K562 (cell line): ENCODE data around the gene NR3C2. TPM values are rescaled to one million over a fixed set of nuclear protein-coding genes. Genes with fewer than 3 reads are reported as not detected.

ENCODE experiments used
- ATAC-seq: fragments of 200-7000 bp; cut with Tn5 transposase; 3 replicates; pipeline ENCODE4 v1.9.1; 2020; ENCODE audit warnings: moderate library complexity
- BruUV-seq: library from RNA; stranded (reverse); fragments of 400-500 nt; replicated peaks from 2 replicates; lab custom pipeline; 2021; lab: Mats Ljungman, UMichigan
- CTCF ChIA-PET: fragments of 300-600 bp; formaldehyde crosslinking; extraction: SDS; loops from one replicate; lab custom pipeline; 2021; ENCODE audit warnings: low intra/inter-chr PET ratio; lab: Yijun Ruan, JAX
- POLR2A ChIA-PET: fragments of 300-600, 350-650 bp; sonication (Branson Sonifier 250); formaldehyde crosslinking; extraction: SDS; loops from one replicate; lab custom pipeline; 2021; ENCODE audit warnings: antibody characterized with exemption, inconsistent platforms; lab: Yijun Ruan, JAX
- DNase-seq, 4 experiments: peaks; one replicate each; pipeline versions ENCODE4 v3.0.0 to v3.0.0-alpha.2; 2011 to 2018; ENCODE audit warnings: low spot score in 3 of 4, mixed read lengths in 3 of 4; ENCODE audit errors: extremely low read depth in 1 of 4
- FAIRE-seq: peaks from 2 replicates; lab custom pipeline; 2011; peaks lifted over from hg19 to GRCh38; lab: Jason Lieb, UNC
- H2AFZ ChIP-seq: 2 replicates; pipeline ENCODE4 v1.6.0; 2011; ENCODE audit warnings: low read depth, low read length, control low read depth, inconsistent platforms
- H3K27ac ChIP-seq: fragments of 200-600 bp; 3 replicates; pipeline ENCODE4 v1.8.0; 2011; ENCODE audit warnings: low read depth, mild to moderate bottlenecking, control low read depth, inconsistent platforms, low read length, moderate library complexity, mixed read lengths; ENCODE audit errors: extremely low read depth
- H3K27me3 ChIP-seq, 2 experiments: fragments of 300-600 bp in 1 of 2; 2 replicates in 1 of 2; 3 replicates in 1 of 2; pipeline versions ENCODE4 v1.6.0 to v1.8.0; 2011; ENCODE audit warnings: inconsistent platforms in 2 of 2, low read length in 2 of 2, mild to moderate bottlenecking in 1 of 2, mixed read lengths in 1 of 2, moderate library complexity in 1 of 2; ENCODE audit not compliant: control insufficient read depth in 2 of 2, insufficient read depth in 2 of 2
- H3K36me3 ChIP-seq: fragments of 300-600 bp; 3 replicates; pipeline ENCODE4 v1.8.0; 2011; ENCODE audit warnings: mild to moderate bottlenecking, low read length, inconsistent platforms; ENCODE audit not compliant: control insufficient read depth, insufficient read depth
- H3K4me1 ChIP-seq, 2 experiments: fragments of 200-600 bp in 1 of 2; replicated peaks in 1 of 2; 2 replicates in 1 of 2; 3 replicates in 1 of 2; pipeline versions ENCODE4 v1.5.1 to v1.8.0; 2011; ENCODE audit warnings: inconsistent platforms in 2 of 2, low read length in 2 of 2, mild to moderate bottlenecking in 1 of 2, mixed read lengths in 1 of 2, moderate library complexity in 1 of 2; ENCODE audit not compliant: control insufficient read depth in 2 of 2, insufficient read depth in 2 of 2
- H3K4me2 ChIP-seq: 2 replicates; pipeline ENCODE4 v1.6.1; 2011; ENCODE audit warnings: low read length, control low read depth, inconsistent platforms, mixed read lengths; ENCODE audit not compliant: insufficient read depth
- H3K4me3 ChIP-seq: fragments of 200-600 bp; sonication (generic), shearing (Covaris generic); 2 replicates; pipeline ENCODE4 v1.5.1; 2016; ENCODE audit warnings: control low read depth, inconsistent platforms
- H3K79me2 ChIP-seq: fragments of 200-600 bp; 3 replicates; pipeline ENCODE4 v1.8.0; 2011; ENCODE audit warnings: low read length, inconsistent platforms; ENCODE audit not compliant: control insufficient read depth, insufficient read depth
- H3K9ac ChIP-seq, 2 experiments: 2 replicates each; pipeline versions ENCODE4 v1.6.0 to v1.6.1; 2011; ENCODE audit warnings: low read depth in 2 of 2, low read length in 2 of 2, control low read depth in 1 of 2, inconsistent platforms in 1 of 2, mild to moderate bottlenecking in 1 of 2, mixed read lengths in 1 of 2; ENCODE audit not compliant: insufficient read depth in 1 of 2
- H3K9me1 ChIP-seq: one replicate; pipeline ENCODE4 v1.6.0; 2011; ENCODE audit warnings: inconsistent platforms, mild to moderate bottlenecking, low read length, moderate library complexity; ENCODE audit not compliant: control insufficient read depth, insufficient read depth
- H3K9me3 ChIP-seq: replicated peaks from 2 replicates; pipeline ENCODE4 v1.5.1; 2011; ENCODE audit warnings: low read depth, low read length, inconsistent platforms; ENCODE audit not compliant: control insufficient read depth, insufficient read depth
- H4K20me1 ChIP-seq: replicated peaks from 2 replicates; pipeline ENCODE4 v1.6.1; 2011; ENCODE audit warnings: low read length, inconsistent platforms, mixed read lengths; ENCODE audit not compliant: control insufficient read depth, insufficient read depth
- CC2D1A ChIP-seq: fragments of 450-650 bp; IDR thresholded peaks from 2 replicates; pipeline ENCODE4 v1.6.1; 2017; ENCODE audit warnings: mild to moderate bottlenecking
- CHD2 ChIP-seq: IDR thresholded peaks from 2 replicates; pipeline ENCODE4 v1.6.1; 2011; ENCODE audit warnings: low read depth, low read length
- ETS2 ChIP-seq: IDR thresholded peaks from 2 replicates; pipeline ENCODE4 v1.6.1; 2016; ENCODE audit warnings: borderline replicate concordance, missing genetic modification characterization, mild to moderate bottlenecking, moderate library complexity, missing compliant biosample characterization; ENCODE audit not compliant: poor library complexity, severe bottlenecking
- ETV5 ChIP-seq: sonication (generic); formaldehyde crosslinking; IDR thresholded peaks from 2 replicates; pipeline ENCODE4 v1.4.0; 2020; ENCODE audit warnings: low read depth, mild to moderate bottlenecking, missing genetic modification reagents
- HDAC1 ChIP-seq, 2 experiments: fragments of 450-650 bp; IDR thresholded peaks; 2 replicates each; pipeline ENCODE4 v1.6.1; 2016 to 2017; ENCODE audit warnings: inconsistent platforms in 1 of 2, mild to moderate bottlenecking in 1 of 2, moderate library complexity in 1 of 2
- HMBOX1 ChIP-seq: sonication (generic); IDR thresholded peaks from 2 replicates; pipeline ENCODE4 v1.6.1; 2016
- MAFF ChIP-seq: IDR thresholded peaks from 2 replicates; pipeline ENCODE4 v1.6.1; 2012; ENCODE audit warnings: low read length, improper control_type of control experiment
- PHF8 ChIP-seq: fragments of 200-600 bp; sonication (generic); IDR thresholded peaks from 2 replicates; pipeline ENCODE4 v1.6.1; 2012; ENCODE audit warnings: mixed run types, mild to moderate bottlenecking, inconsistent platforms, low read length, moderate library complexity, borderline replicate concordance
- POLR2AphosphoS2 ChIP-seq: IDR thresholded peaks from 2 replicates; pipeline ENCODE4 v1.6.1; 2012; ENCODE audit warnings: low read length, improper control_type of control experiment
- RBM17 ChIP-seq: fragments of 200-400 bp; formaldehyde crosslinking; IDR thresholded peaks from 2 replicates; pipeline ENCODE4 v1.6.1; 2017; ENCODE audit warnings: low read depth, mild to moderate bottlenecking, low read length, borderline replicate concordance
- SMAD3 ChIP-seq: fragments of 450-650 bp; formaldehyde crosslinking; conservative IDR thresholded peaks from 2 replicates; pipeline ENCODE4 v1.4.0; 2020; ENCODE audit warnings: mild to moderate bottlenecking
- SMARCB1 ChIP-seq: IDR thresholded peaks from 2 replicates; pipeline ENCODE4 v1.6.1; 2011; ENCODE audit warnings: improper control_type of control experiment, low read depth; ENCODE audit not compliant: insufficient read length
- SRSF1 ChIP-seq: fragments of 200-400 bp; formaldehyde crosslinking; IDR thresholded peaks from 2 replicates; pipeline ENCODE4 v1.6.1; 2017; ENCODE audit warnings: mild to moderate bottlenecking, low read depth, low read length, moderate library complexity
- TGIF2 ChIP-seq: sonication (generic); formaldehyde crosslinking; IDR thresholded peaks from 2 replicates; pipeline ENCODE4 v1.8.1; 2022; ENCODE audit warnings: mild to moderate bottlenecking, missing genetic modification reagents, moderate library complexity
- TRIM25 ChIP-seq: fragments of 450-650 bp; IDR thresholded peaks from 2 replicates; pipeline ENCODE4 v1.7.0; 2016; ENCODE audit warnings: borderline replicate concordance
- ZBTB7A ChIP-seq: IDR thresholded peaks from 2 replicates; pipeline ENCODE4 v1.6.1; 2011; ENCODE audit warnings: low read depth, mild to moderate bottlenecking, low read length, moderate library complexity, borderline replicate concordance; ENCODE audit not compliant: control insufficient read depth
- ZNF324 ChIP-seq: fragments of 250-450 bp; sonication (Bioruptor Pico); IDR thresholded peaks from 2 replicates; pipeline ENCODE4 v1.4.0; 2020; ENCODE audit warnings: mild to moderate bottlenecking
- ZNF79 ChIP-seq: fragments of 250-450 bp; sonication (Bioruptor Pico); IDR thresholded peaks from 2 replicates; pipeline ENCODE4 v1.4.0; 2020; ENCODE audit warnings: low read depth, mild to moderate bottlenecking, moderate library complexity
- WGBS: fragments of 100-300 bp; shearing (Covaris generic); methylation state at CpG from one replicate; pipeline ENCODE4 v1.1.6; 2016; ENCODE audit warnings: low coverage, mixed read lengths; ENCODE audit not compliant: insufficient coverage; ENCODE audit errors: missing lambda C conversion rate; 5-methylcytosine and 5-hydroxymethylcytosine counted together
- in situ Hi-C: fragments of 300-500 bp; cut with MboI; formaldehyde crosslinking; loops from 4 replicates; pipeline ENCODE4 v1.15.0; 2018; ENCODE audit warnings: inconsistent platforms, mixed read lengths
- intact Hi-C: fragments of 100-400 bp; cut with micrococcal nuclease; formaldehyde crosslinking; loops from 2 replicates; pipeline ENCODE4 v1.14.2; 2022
- polyA plus RNA-seq, 8 experiments: library from polyadenylated mRNA; depleted of rRNA in 4 of 8; stranded (reverse) in 5 of 8; unstranded in 3 of 8; fragments of >200 nt; fragmentation: Nextera tagmentation in 2 of 8; fragmentation: Illumina TruSeq in 1 of 8; extraction: Ambion mirVana in 2 of 8; extraction: Trizol in 1 of 8; gene quantifications; 2 replicates each; pipeline versions ENCODE4 v1.2.1 to v1.2.3, GENCODE V29; 2011 to 2014; ENCODE audit warnings: inconsistent platforms in 1 of 8, missing spikeins in 1 of 8
- total RNA-seq, 7 experiments: library from RNA; depleted of rRNA in 6 of 7; stranded (reverse); fragments of >200 nt in 6 of 7; fragmentation: Illumina TruSeq in 2 of 7; extraction: Trizol in 2 of 7; gene quantifications; 2 replicates each; pipeline versions ENCODE4 v1.2.1 to v1.2.3, GENCODE V29; 2011 to 2021; ENCODE audit warnings: low replicate concordance in 1 of 7
- TF ChIP-seq, protein P1 (sequence below): sonication (generic); formaldehyde crosslinking; IDR thresholded peaks from 2 replicates; pipeline ENCODE4 v1.8.1; 2023; ENCODE audit warnings: mild to moderate bottlenecking, missing genetic modification reagents

NR3C2 gene
- total and polyA plus RNA-seq, 9 of the 15 experiments (the other 6 are each of a cell fraction or from before 2014, with no cell fraction given) = 0.01 to 0.28 (median 0.16) TPM; not detected in 2

DNA sequence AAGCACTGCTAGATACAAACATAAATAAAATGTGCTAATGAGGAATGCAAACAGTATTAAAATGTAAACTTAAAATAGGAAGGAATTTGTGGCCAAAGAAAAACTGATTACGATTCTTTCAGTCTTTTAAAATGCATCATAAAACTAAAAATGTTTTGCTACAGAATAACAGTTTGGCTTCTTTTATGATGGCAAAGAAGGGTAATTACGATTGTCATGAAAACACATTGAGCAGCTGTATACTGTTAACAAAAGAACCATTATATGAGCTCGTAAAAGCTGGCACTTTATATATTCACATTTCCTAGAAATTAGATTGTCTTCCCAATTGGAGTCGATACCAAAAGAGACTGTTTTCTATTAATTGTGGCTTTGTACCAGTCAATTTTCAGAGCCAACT is 290.4 kb downstream of the NR3C2 start (continued):
- no peak for TF ChIP-seq ZNF324 (CRISPR knock-in tag)
- TF ChIP-seq TRIM25 = no peak
- no peak for TF ChIP-seq ETS2
- TF ChIP-seq SMAD3 (CRISPR knock-in tag) = no peak
- no peak for TF ChIP-seq CC2D1A

DNA sequence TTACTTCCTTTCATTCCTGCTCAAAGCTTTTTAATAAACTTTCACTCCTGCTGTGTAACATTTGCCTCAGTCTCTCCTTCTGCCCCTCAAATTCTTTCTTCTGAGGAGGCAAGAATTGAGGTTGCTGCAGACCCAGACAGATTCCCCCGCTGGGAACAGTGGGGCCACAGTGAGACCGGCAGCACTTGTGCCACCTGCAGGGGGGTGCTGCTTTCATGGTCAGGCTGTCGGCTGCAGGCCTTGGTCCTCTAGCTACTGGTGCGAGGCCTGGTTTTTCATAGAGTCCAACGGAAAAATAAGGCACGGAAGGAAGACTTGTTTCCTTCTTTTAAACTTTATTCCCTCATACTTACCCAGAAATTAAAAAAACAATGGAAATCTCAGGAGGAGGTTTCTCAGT is 296.7 kb downstream of the NR3C2 start:
- no TSS peak for BruUV-seq
- FAIRE-seq = no peak
- TF ChIP-seq HDAC1 (IDR thresholded peaks at IDR 0.05) (no peak), ZBTB7A (no peak), CHD2 (no peak), HMBOX1 (no peak), POLR2AphosphoS2 (no peak), SMARCB1 (no peak), TGIF2 (no peak), ETV5 (CRISPR knock-in tag) (no peak), PHF8 (no peak), SRSF1 (no peak), RBM17 (no peak), ZNF79 (CRISPR knock-in tag) (no peak), MAFF (no peak)
- TF ChIP-seq, protein P1, sequence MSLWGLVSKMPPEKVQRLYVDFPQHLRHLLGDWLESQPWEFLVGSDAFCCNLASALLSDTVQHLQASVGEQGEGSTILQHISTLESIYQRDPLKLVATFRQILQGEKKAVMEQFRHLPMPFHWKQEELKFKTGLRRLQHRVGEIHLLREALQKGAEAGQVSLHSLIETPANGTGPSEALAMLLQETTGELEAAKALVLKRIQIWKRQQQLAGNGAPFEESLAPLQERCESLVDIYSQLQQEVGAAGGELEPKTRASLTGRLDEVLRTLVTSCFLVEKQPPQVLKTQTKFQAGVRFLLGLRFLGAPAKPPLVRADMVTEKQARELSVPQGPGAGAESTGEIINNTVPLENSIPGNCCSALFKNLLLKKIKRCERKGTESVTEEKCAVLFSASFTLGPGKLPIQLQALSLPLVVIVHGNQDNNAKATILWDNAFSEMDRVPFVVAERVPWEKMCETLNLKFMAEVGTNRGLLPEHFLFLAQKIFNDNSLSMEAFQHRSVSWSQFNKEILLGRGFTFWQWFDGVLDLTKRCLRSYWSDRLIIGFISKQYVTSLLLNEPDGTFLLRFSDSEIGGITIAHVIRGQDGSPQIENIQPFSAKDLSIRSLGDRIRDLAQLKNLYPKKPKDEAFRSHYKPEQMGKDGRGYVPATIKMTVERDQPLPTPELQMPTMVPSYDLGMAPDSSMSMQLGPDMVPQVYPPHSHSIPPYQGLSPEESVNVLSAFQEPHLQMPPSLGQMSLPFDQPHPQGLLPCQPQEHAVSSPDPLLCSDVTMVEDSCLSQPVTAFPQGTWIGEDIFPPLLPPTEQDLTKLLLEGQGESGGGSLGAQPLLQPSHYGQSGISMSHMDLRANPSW (CRISPR knock-in tag) = no peak

More for the DNA sequence above, 296.7 kb downstream of the NR3C2 start:
- in situ Hi-C loops = no loop called here
- ATAC-seq (no peak), DNase-seq (no peak)
- H3K9me1 ChIP-seq = no peaks in the 10 kb centered on the region
- H3K79me2 ChIP-seq = no peaks in the 10 kb centered on the region
- H3K9me3 ChIP-seq = no peaks in the 10 kb centered on the region
- ChIA-PET CTCF (no interaction called here), POLR2A (no interaction called here)
- H4K20me1 ChIP-seq = no peaks in the 10 kb centered on the region
- no peak overlapping the region for H3K9ac ChIP-seq
- no peak overlapping the region for H2AFZ ChIP-seq
- no peak overlapping the region for H3K4me3 ChIP-seq
- WGBS = 0% methylated on average over 6 of the region's 6 CpGs
- no peaks in the 10 kb centered on the region for H3K4me1 ChIP-seq
- no peaks in the 10 kb centered on the region for H3K36me3 ChIP-seq
- intact Hi-C loops = no loop called here
- no peak overlapping the region for H3K27ac ChIP-seq
- no peak overlapping the region for H3K4me2 ChIP-seq
- H3K27me3 ChIP-seq = no peaks in the 10 kb centered on the region; a peak in 1 of 5 replicates
